Right hindlimb (tissue), 1 donor: ENCODE measurements around the gene NEDD9.

Experiments
- DNase-seq: peaks from one replicate; pipeline ENCODE4 v3.0.0-alpha.2; 2018

The NEDD9 gene

GRCh38 chr6:11232193-11232769, at the start of gene NEDD9:
Gene NEDD9, minus strand, starts transcription at chr6:11232668. Its CDS starts 153 bp downstream, at chr6:11232515.
- peak; percentile 96 for DNase-seq

GRCh38 chr6:11282245-11282644, 49.8 kb upstream of the NEDD9 start:
- no peak for DNase-seq

GRCh38 chr6:11280394-11280793, 47.9 kb upstream of the NEDD9 start:
- no peak for DNase-seq

- no peak for DNase-seq
These were observed 46.8 kb upstream of the NEDD9 start for GRCh38 chr6:11279284-11279689.

- DNase-seq: no peak
These were observed 45.7 kb upstream of the NEDD9 start for GRCh38 chr6:11278207-11278559.

- no peak for DNase-seq
These were observed 45.1 kb upstream of the NEDD9 start for GRCh38 chr6:11277275-11278206.

- DNase-seq: no peak
These were observed 44.4 kb upstream of the NEDD9 start for GRCh38 chr6:11276911-11277274.

GRCh38 chr6:11276228-11276627, 43.8 kb upstream of the NEDD9 start:
- DNase-seq: no peak

- DNase-seq: no peak
These were observed 43.1 kb upstream of the NEDD9 start for GRCh38 chr6:11275598-11275997.

GRCh38 chr6:11273406-11274065, 41.1 kb upstream of the NEDD9 start:
- no peak for DNase-seq

- no peak for DNase-seq
These were observed 40.2 kb upstream of the NEDD9 start for GRCh38 chr6:11272491-11273192.

GRCh38 chr6:11271228-11272020, 39.0 kb upstream of the NEDD9 start:
- DNase-seq: no peak

GRCh38 chr6:11270030-11271027, 37.9 kb upstream of the NEDD9 start:
- DNase-seq: no peak

- DNase-seq: no peak
These were observed 36.5 kb upstream of the NEDD9 start for GRCh38 chr6:11268978-11269377.

GRCh38 chr6:11266926-11267325, 34.5 kb upstream of the NEDD9 start:
- DNase-seq: no peak

- no peak for DNase-seq
These were observed 33.5 kb upstream of the NEDD9 start for GRCh38 chr6:11265932-11266331.

GRCh38 chr6:11264100-11264499, 31.6 kb upstream of the NEDD9 start:
- no peak for DNase-seq

GRCh38 chr6:11263291-11263775, 30.9 kb upstream of the NEDD9 start:
- peak; percentile 83 for DNase-seq

- DNase-seq: peak; percentile 75
These were observed 29.8 kb upstream of the NEDD9 start for GRCh38 chr6:11262242-11262641.

GRCh38 chr6:11260249-11261038, 28.0 kb upstream of the NEDD9 start:
- DNase-seq: no peak
